Lower leg skin (tissue), 3 donors: ENCODE measurements around the gene SELENOI.

Experiments
- CTCF ChIP-seq, 3 donors: fragments of 450-650 bp; IDR thresholded peaks; one replicate each; pipeline ENCODE4 v1.5.1; 2016; ENCODE audit warnings: antibody characterized with exemption in 3 of 3, mild to moderate bottlenecking in 3 of 3, moderate library complexity in 2 of 3
- POLR2A ChIP-seq, 2 donors: fragments of 450-650 bp; IDR thresholded peaks; one replicate each; pipeline ENCODE4 v1.6.1; 2016 to 2017; ENCODE audit warnings: antibody characterized with exemption in 2 of 2, mild to moderate bottlenecking in 1 of 2, moderate library complexity in 1 of 2

DNA sequence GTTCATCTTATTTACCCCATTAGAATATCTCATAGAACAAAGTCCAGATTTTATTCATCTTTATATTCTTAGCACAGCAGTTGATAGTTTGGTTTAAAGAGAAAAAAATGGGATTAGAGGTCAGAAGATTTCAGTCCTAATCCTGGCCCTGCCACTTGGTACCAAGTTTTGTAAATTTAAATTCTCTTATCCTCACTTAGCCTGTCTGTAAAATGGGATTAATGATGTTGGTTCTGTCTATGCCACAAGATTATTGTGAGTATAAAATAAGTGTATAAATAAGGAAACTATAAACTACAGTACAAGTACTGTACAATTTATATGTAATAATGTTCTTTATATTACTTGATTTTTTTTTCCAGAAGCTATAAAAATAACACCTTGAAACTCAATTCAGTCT lies 38.7 kb downstream of the SELENOI start:
- TF ChIP-seq POLR2A (IDR thresholded peaks at IDR 0.05) (no peak), CTCF (IDR thresholded peaks at IDR 0.05) (no peak)
